K562 (cell line): ENCODE measurements around the gene SPATA25. TPM values are rescaled to one million over a fixed set of nuclear protein-coding genes. Genes with fewer than 3 reads are reported as not detected.

Source experiments
- KLF6 ChIP-seq: fragments of 250-450 bp; sonication (Bioruptor Pico); IDR thresholded peaks from 2 replicates; pipeline ENCODE4 v1.4.0; 2020; ENCODE audit warnings: mild to moderate bottlenecking, moderate library complexity, borderline replicate concordance
- MEF2D ChIP-seq: conservative IDR thresholded peaks from 2 replicates; pipeline ENCODE4 v1.6.1; 2016; ENCODE audit warnings: low read depth, missing genetic modification characterization, missing compliant biosample characterization
- MIER1 ChIP-seq: fragments of 450-650 bp; IDR thresholded peaks from 2 replicates; pipeline ENCODE4 v1.6.1; 2016; ENCODE audit warnings: antibody characterized with exemption, mild to moderate bottlenecking, low read depth
- NR2C2 ChIP-seq, 2 experiments: fragments of 200-800 bp in 1 of 2; sonication (Bioruptor generic) in 1 of 2; sonication (generic) in 1 of 2; formaldehyde crosslinking in 1 of 2; IDR thresholded peaks; 2 replicates each; pipeline versions ENCODE4 v1.6.1 to v1.8.0; 2016 to 2022; ENCODE audit warnings: mild to moderate bottlenecking in 1 of 2, missing compliant biosample characterization in 1 of 2, missing genetic modification characterization in 1 of 2, missing genetic modification reagents in 1 of 2
- NRF1 ChIP-seq, 2 experiments: fragments of 450-650 bp; IDR thresholded peaks in 1 of 2; conservative IDR thresholded peaks in 1 of 2; 2 replicates each; pipeline ENCODE4 v1.6.1; 2014; ENCODE audit warnings: mild to moderate bottlenecking in 2 of 2
- RBM25 ChIP-seq: fragments of 200-400 bp; formaldehyde crosslinking; IDR thresholded peaks from 2 replicates; pipeline ENCODE4 v1.6.1; 2018; ENCODE audit warnings: low read length, low read depth, moderate library complexity; ENCODE audit not compliant: severe bottlenecking
- ZBTB7A ChIP-seq: IDR thresholded peaks from 2 replicates; pipeline ENCODE4 v1.6.1; 2011; ENCODE audit warnings: low read depth, mild to moderate bottlenecking, low read length, moderate library complexity, borderline replicate concordance; ENCODE audit not compliant: control insufficient read depth
- polyA plus RNA-seq, 8 experiments: library from polyadenylated mRNA; depleted of rRNA in 4 of 8; stranded (reverse) in 5 of 8; unstranded in 3 of 8; fragments of >200 nt; fragmentation: Nextera tagmentation in 2 of 8; fragmentation: Illumina TruSeq in 1 of 8; extraction: Ambion mirVana in 2 of 8; extraction: Trizol in 1 of 8; gene quantifications; 2 replicates each; pipeline versions ENCODE4 v1.2.1 to v1.2.3, GENCODE V29; 2011 to 2014; ENCODE audit warnings: inconsistent platforms in 1 of 8, missing spikeins in 1 of 8
- total RNA-seq, 7 experiments: library from RNA; depleted of rRNA in 6 of 7; stranded (reverse); fragments of >200 nt in 6 of 7; fragmentation: Illumina TruSeq in 2 of 7; extraction: Trizol in 2 of 7; gene quantifications; 2 replicates each; pipeline versions ENCODE4 v1.2.1 to v1.2.3, GENCODE V29; 2011 to 2021; ENCODE audit warnings: low replicate concordance in 1 of 7
- TF ChIP-seq, protein P1 (sequence below): sonication (generic); formaldehyde crosslinking; IDR thresholded peaks from 2 replicates; pipeline ENCODE4 v1.8.1; 2023; ENCODE audit warnings: mild to moderate bottlenecking, missing genetic modification reagents

SPATA25 gene
- total and polyA plus RNA-seq, 9 of the 15 experiments (the other 6 are each of a cell fraction or from before 2014, with no cell fraction given) = 0.21 to 0.95 (median 0.53) TPM; not detected in 3

DNA sequence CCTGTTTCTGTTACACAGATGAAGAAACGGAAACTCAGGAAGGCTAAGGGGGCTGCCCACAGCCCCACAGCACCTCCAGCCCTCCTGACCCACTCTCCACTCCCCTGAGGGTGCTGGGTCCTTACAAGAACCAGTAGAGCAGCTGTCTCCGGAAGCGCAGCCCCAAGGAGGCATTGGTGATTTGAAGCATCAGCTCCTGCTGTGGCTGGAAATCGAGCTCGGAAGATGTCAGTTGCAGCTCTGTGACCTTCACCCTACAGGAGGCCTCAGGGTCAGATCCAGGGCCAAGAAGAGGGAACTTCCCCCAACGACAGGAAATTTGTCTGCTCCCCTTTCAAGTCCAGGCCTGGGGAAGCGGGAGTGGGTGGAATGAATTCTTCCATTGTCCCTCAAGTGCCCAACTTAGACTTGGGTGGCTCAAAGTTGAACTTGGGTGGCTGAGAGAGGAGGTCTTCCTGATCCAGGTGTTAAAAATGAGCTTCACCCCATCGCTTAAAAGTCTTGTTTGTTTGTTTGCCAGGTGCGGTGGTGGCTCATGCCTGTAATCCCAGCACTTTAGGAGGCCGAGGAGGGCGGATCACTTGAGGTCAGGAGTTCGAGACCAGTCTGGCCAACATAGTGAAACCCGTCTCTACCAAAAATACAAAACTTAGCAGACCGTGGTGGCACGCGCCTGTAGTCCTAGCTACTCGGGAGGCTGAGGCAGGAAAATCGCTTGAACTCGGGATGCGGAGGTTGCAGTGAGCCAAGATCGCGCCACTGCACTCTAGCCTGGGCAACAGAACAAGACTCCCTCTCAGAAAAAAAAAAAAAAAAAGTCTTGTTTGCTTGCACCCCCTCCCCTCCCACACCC, 22.6 kb upstream of the SPATA25 start (continued):
- TF ChIP-seq NR2C2 (CRISPR knock-in tag; IDR thresholded peaks at IDR 0.05) (0 out of 2 replicates have a peak, but pooled peaks have one; percentile 18), NR2C2 (tag; IDR thresholded peaks at IDR 0.05) (peak; percentile 80), MEF2D (tag) (0 out of 2 replicates have a peak, but pooled peaks have one; percentile 24), RBM25 (no peak), NRF1 (conservative IDR thresholded peaks at IDR 0.05 in 1 of 2, IDR thresholded peaks at IDR 0.05 in 1 of 2) (0 out of 4 replicates have a peak, but pooled peaks of 1 of the 2 experiments have one; percentile 10), ZBTB7A (0 out of 2 replicates have a peak, but pooled peaks have one; percentile 39), KLF6 (CRISPR knock-in tag) (no peak), MIER1 (0 out of 2 replicates have a peak, but pooled peaks have one; percentile 73)
- TF ChIP-seq, protein P1, sequence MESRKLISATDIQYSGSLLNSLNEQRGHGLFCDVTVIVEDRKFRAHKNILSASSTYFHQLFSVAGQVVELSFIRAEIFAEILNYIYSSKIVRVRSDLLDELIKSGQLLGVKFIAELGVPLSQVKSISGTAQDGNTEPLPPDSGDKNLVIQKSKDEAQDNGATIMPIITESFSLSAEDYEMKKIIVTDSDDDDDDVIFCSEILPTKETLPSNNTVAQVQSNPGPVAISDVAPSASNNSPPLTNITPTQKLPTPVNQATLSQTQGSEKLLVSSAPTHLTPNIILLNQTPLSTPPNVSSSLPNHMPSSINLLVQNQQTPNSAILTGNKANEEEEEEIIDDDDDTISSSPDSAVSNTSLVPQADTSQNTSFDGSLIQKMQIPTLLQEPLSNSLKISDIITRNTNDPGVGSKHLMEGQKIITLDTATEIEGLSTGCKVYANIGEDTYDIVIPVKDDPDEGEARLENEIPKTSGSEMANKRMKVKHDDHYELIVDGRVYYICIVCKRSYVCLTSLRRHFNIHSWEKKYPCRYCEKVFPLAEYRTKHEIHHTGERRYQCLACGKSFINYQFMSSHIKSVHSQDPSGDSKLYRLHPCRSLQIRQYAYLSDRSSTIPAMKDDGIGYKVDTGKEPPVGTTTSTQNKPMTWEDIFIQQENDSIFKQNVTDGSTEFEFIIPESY = 0 out of 2 replicates have a peak, but pooled peaks have one; percentile 21
